Stomach (tissue), 9 donors: Measurements from ENCODE around the gene FGGY. TPM values are rescaled to one million over a fixed set of nuclear protein-coding genes. Genes with fewer than 3 reads are reported as not detected.

Experiments used
- DNase-seq, 2 donors: peaks; one replicate each; pipeline versions ENCODE4 v3.0.0 to v3.0.0-alpha.2; 2013 to 2019
- H3K27ac ChIP-seq, 5 donors: fragments of 200-600 bp in 4 of 5; sonication (generic) in 4 of 5; one replicate each; pipeline ENCODE4 v1.5.1; 2013 to 2019; ENCODE audit warnings: mild to moderate bottlenecking in 1 of 5, moderate library complexity in 1 of 5
- H3K27me3 ChIP-seq, 3 donors: fragments of 200-600 bp; sonication (generic); one replicate each; pipeline ENCODE4 v1.5.1; 2017 to 2019; ENCODE audit warnings: mixed run types in 1 of 3
- H3K36me3 ChIP-seq, 4 donors: fragments of 200-600 bp; sonication (generic); 1 replicate in 3 of 4; 2 replicates in 1 of 4; pipeline ENCODE4 v1.5.1; 2016 to 2019
- H3K4me1 ChIP-seq, 4 donors: fragments of 200-600 bp; sonication (generic); one replicate each; pipeline ENCODE4 v1.5.1; 2016 to 2019
- H3K4me3 ChIP-seq, 4 donors: fragments of 200-600 bp; sonication (generic) in 3 of 4; one replicate each; pipeline ENCODE4 v1.5.1; 2016 to 2019; ENCODE audit warnings: mild to moderate bottlenecking in 1 of 4
- H3K9me3 ChIP-seq, 4 donors: fragments of 200-600 bp; sonication (generic); one replicate each; pipeline ENCODE4 v1.5.1; 2016 to 2019
- EP300 ChIP-seq: sonication (generic); formaldehyde crosslinking; IDR thresholded peaks from one replicate; pipeline ENCODE4 v1.6.1; 2017; ENCODE audit warnings: antibody characterized with exemption
- POLR2A ChIP-seq, 4 donors: fragments of 450-650 bp; IDR thresholded peaks; one replicate each; pipeline ENCODE4 v1.6.1; 2016; ENCODE audit warnings: antibody characterized with exemption in 4 of 4, control low read depth in 2 of 4, mild to moderate bottlenecking in 1 of 4, moderate library complexity in 1 of 4
- POLR2AphosphoS5 ChIP-seq, 3 donors: sonication (generic); formaldehyde crosslinking; IDR thresholded peaks; one replicate each; pipeline ENCODE4 v1.6.1; 2016; ENCODE audit warnings: antibody characterized with exemption in 3 of 3
- WGBS, 5 donors: extraction: QIAGEN DNeasy Blood & Tissue Kit in 3 of 5; methylation state at CpG; one replicate each; pipeline versions ENCODE4 v1.1.5 to v1.1.7; 2013 to 2018; 5-methylcytosine and 5-hydroxymethylcytosine counted together
- intact Hi-C: fragments of 100-400 bp; cut with DNase I; formaldehyde crosslinking; loops from one replicate; pipeline ENCODE4 v1.15.1; 2023; ENCODE audit warnings: low total_unique reads
- polyA plus RNA-seq, 3 donors: library from polyadenylated mRNA; stranded (reverse); fragments of 200-250 nt; gene quantifications; one replicate each; pipeline ENCODE4 v1.2.3, GENCODE V29; 2013
- total RNA-seq, 5 donors: library from RNA; depleted of rRNA; stranded (reverse); fragments of >200 nt; gene quantifications; one replicate each; pipeline versions ENCODE4 v1.1.0 to v1.2.3, GENCODE V29; 2014 to 2016
- TF ChIP-seq, protein P1 (sequence below), 7 experiments: fragments of 450-650 bp in 4 of 7; fragments of 200-600 bp in 3 of 7; sonication (generic) in 3 of 7; IDR thresholded peaks; one replicate each; pipeline ENCODE4 v1.5.1; 2016 to 2019; ENCODE audit warnings: antibody characterized with exemption in 7 of 7, control low read depth in 2 of 7, mild to moderate bottlenecking in 1 of 7
- donor health status: healthy with polysubstance abuse.
- donor health status: Bipolar disorder and iron deficiency.
- donor health status: healthy.

FGGY gene
- total and polyA plus RNA-seq, 8 donors, result 6.2 to 40.6 (median 10.8) TPM

DNA sequence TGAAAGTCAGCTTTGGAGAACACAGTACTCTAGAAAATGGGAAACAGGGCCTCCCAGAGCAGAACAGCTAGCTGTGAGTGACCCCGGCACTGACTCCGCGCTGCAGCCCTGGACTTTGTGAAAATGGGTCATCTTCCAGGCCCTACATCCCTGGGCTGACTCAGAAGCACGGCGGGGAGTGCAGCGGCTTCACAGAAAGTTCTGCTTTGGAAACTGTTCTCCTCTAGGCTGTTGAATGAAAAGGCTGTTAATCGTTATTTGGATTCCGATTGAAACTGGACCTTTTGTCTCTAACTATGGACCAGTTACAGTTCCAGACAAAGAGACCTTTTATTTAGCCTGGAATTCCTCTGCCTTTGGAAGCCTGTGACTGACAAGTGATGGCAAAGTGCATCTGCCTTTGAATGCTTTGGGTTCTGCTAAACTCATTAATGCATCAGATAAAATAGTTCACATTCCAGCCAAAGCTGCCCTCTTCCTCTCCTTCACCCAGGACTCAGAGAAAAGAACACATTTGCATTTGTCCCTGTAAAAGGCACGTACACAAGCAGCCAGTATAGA lies 372.9 kb downstream of the FGGY start:
- 66 to 87% (median 84%) methylated on average over 9 of the region's 9 CpGs for WGBS, 5 donors
- Histone ChIP-seq H3K36me3 (no peaks in the 10 kb centered on the region), H3K9me3 (no peaks in the 10 kb centered on the region), H3K4me1 (peaks cover 13 to 28% (median 23%) of the 10 kb centered on the region in 4 donors), H3K27ac (peak overlapping the region in 3 of 5 donors; percentile 42 to 54 (median 44)), H3K27me3 (no peaks in the 10 kb centered on the region), H3K4me3 (no peak overlapping the region)
- peak in 1 of 2 donors; percentile 64 for DNase-seq
- TF ChIP-seq EP300 (no peak), POLR2A (IDR thresholded peaks at IDR 0.05) (no peak), POLR2AphosphoS5 (IDR thresholded peaks at IDR 0.05) (no peak)
- TF ChIP-seq, protein P1, sequence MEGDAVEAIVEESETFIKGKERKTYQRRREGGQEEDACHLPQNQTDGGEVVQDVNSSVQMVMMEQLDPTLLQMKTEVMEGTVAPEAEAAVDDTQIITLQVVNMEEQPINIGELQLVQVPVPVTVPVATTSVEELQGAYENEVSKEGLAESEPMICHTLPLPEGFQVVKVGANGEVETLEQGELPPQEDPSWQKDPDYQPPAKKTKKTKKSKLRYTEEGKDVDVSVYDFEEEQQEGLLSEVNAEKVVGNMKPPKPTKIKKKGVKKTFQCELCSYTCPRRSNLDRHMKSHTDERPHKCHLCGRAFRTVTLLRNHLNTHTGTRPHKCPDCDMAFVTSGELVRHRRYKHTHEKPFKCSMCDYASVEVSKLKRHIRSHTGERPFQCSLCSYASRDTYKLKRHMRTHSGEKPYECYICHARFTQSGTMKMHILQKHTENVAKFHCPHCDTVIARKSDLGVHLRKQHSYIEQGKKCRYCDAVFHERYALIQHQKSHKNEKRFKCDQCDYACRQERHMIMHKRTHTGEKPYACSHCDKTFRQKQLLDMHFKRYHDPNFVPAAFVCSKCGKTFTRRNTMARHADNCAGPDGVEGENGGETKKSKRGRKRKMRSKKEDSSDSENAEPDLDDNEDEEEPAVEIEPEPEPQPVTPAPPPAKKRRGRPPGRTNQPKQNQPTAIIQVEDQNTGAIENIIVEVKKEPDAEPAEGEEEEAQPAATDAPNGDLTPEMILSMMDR (IDR thresholded peaks at IDR 0.05), result no peak
- intact Hi-C loops, result no loop called here

DNA sequence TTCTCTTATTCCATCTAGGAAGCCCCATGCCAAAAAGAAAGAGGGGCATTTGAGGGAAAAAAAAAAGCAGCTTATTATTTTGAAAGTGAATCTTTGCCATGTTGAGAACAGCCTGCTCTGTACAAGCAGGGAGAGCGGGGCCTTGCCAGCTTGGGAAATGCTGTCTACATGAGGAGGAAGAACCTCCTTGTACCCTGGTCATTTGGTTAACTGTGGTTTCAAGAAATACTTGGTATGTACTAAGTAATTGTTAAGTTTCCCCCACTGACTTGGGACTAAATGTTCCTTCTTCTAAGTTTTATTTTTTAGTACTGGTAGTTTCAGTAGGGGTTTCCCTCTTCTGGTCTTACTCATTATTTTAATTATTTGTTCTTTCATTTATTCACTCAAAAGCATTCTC lies 373.8 kb downstream of the FGGY start:
- Histone ChIP-seq H3K4me3 (no peak overlapping the region), H3K27ac (peak overlapping the region in 3 of 5 donors; percentile 42 to 54 (median 44)), H3K9me3 (no peaks in the 10 kb centered on the region), H3K4me1 (peaks cover 13 to 33% (median 27%) of the 10 kb centered on the region in 4 donors), H3K36me3 (no peaks in the 10 kb centered on the region), H3K27me3 (no peaks in the 10 kb centered on the region)
- intact Hi-C loops, result no loop called here
- WGBS, 5 donors, result 84 to 100% (median 89%) methylated on average over 1 of the region's 1 CpG
- no peak for DNase-seq
- TF ChIP-seq POLR2A (IDR thresholded peaks at IDR 0.05) (no peak), POLR2AphosphoS5 (IDR thresholded peaks at IDR 0.05) (no peak), EP300 (no peak)
- TF ChIP-seq, protein P1 (IDR thresholded peaks at IDR 0.05), result no peak

DNA sequence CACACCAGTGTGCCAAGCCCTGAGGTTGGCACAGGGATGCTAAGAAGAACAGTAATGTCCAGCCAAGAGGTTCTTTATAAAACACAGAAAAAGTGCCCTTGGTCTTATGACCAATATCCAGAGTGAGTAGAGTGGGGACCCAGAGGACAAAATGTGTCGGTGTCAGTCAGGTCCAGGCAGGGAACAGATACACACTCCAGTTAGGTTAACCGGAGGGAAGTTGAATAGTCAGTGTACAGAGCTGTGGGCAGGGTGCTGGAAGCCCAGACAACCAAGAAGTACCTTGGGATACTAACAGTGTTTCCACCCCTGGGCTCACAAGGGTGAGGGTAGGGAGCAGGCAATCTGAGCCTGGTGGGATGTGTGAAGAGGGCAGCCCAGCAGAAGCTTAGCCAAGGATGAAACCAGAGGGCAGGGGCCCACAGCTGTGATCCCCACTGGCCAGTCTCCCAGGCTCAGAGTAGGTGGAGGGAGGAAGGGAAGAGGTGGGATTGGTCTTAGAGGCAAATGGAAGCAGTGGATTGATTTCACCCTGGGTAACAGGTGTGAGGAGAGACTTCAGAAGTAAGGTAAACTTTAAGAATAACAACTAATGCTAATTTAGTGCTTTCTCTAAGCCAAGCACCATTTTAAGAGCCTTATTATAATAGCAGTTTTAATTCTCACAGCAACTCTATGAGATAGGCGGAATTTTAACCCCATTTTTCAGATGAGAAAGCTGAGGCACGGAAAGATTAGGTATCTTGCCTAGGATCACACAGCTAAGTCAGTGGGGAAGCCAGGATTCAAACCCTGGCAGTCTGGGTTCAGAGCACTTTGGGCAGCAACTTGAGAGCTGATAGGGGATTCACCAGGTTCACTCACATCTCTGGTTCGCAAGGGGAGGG lies 374.4 kb downstream of the FGGY start:
- intact Hi-C loops, result no loop called here
- 85 to 98% (median 93%) methylated on average over 5 of the region's 5 CpGs for WGBS, 5 donors
- DNase-seq, result no peak
- H3K9me3 ChIP-seq, result no peaks in the 10 kb centered on the region
- TF ChIP-seq POLR2AphosphoS5 (IDR thresholded peaks at IDR 0.05), result no peak
- no peak for TF ChIP-seq EP300
- no peak for TF ChIP-seq POLR2A (IDR thresholded peaks at IDR 0.05)
- TF ChIP-seq, protein P1 (IDR thresholded peaks at IDR 0.05), result no peak
- H3K4me3 ChIP-seq, result no peak overlapping the region
- peaks cover 13 to 33% (median 29%) of the 10 kb centered on the region in 4 donors for H3K4me1 ChIP-seq
- no peaks in the 10 kb centered on the region for H3K36me3 ChIP-seq
- no peaks in the 10 kb centered on the region for H3K27me3 ChIP-seq
- peak overlapping the region in 3 of 5 donors; percentile 42 to 54 (median 44) for H3K27ac ChIP-seq

DNA sequence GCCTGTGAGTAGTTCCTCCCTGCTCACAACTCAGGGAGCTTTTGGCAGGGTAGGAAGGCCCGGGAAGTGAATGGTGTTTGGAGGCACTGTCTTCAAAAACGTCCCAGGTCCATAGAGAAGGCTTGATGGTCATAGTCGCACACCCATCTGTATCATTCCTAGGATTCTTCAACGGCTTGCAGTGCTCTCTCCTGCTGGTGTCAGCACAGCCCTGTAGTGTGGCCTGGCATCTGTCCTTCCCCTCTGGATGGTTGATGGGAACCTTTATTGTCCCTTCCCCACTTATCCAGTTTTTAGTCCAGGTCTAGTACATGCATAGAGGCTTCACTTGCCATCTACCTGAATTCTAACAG lies 375.0 kb downstream of the FGGY start:
- TF ChIP-seq, protein P1 (IDR thresholded peaks at IDR 0.05), result no peak
- TF ChIP-seq EP300, result no peak
- no peak for TF ChIP-seq POLR2AphosphoS5 (IDR thresholded peaks at IDR 0.05)
- TF ChIP-seq POLR2A (IDR thresholded peaks at IDR 0.05), result no peak
- Histone ChIP-seq H3K36me3 (no peaks in the 10 kb centered on the region), H3K27ac (peak overlapping the region in 1 of 5 donors; percentile 42), H3K9me3 (no peaks in the 10 kb centered on the region), H3K4me3 (no peak overlapping the region), H3K4me1 (peaks cover 13 to 33% (median 29%) of the 10 kb centered on the region in 4 donors), H3K27me3 (no peaks in the 10 kb centered on the region)
- 80 to 100% (median 86%) methylated on average over 1 to 4 of the region's 4 CpGs for WGBS, 5 donors
- intact Hi-C loops, result no loop called here
- DNase-seq, result no peak
